Inferior parietal cortex (tissue), 1 donor: ENCODE data around the gene SLC30A3.

ENCODE experiments used
- DNase-seq: peaks from one replicate; pipeline ENCODE4 v3.0.0-alpha.2; 2016; ENCODE audit errors: extremely low spot score

The SLC30A3 gene

GRCh38 chr2:27261241-27261925, 1.5 kb downstream of the SLC30A3 start:
- DNase-seq: no peak

GRCh38 chr2:27258051-27258450, 4.8 kb downstream of the SLC30A3 start:
- no peak for DNase-seq

- no peak for DNase-seq
These were observed 5.9 kb downstream of the SLC30A3 start for GRCh38 chr2:27256855-27257454.

GRCh38 chr2:27255660-27256059, 7.2 kb downstream of the SLC30A3 start:
- no peak for DNase-seq

GRCh38 chr2:27255187-27255586, 7.7 kb downstream of the SLC30A3 start:
- no peak for DNase-seq

- no peak for DNase-seq
These were observed 11.1 kb downstream of the SLC30A3 start for GRCh38 chr2:27251766-27252165.

GRCh38 chr2:27250652-27251379, 12.0 kb downstream of the SLC30A3 start:
- no peak for DNase-seq

GRCh38 chr2:27249891-27250651, 12.8 kb downstream of the SLC30A3 start:
- no peak for DNase-seq

GRCh38 chr2:27249159-27249890, 13.5 kb downstream of the SLC30A3 start:
- DNase-seq: no peak

GRCh38 chr2:27247893-27248292, 15.0 kb downstream of the SLC30A3 start:
- no peak for DNase-seq

- no peak for DNase-seq
These were observed 17.2 kb downstream of the SLC30A3 start for GRCh38 chr2:27245626-27246025.

GRCh38 chr2:27245116-27245515, 17.7 kb downstream of the SLC30A3 start:
- no peak for DNase-seq

GRCh38 chr2:27243391-27244130, 19.3 kb downstream of the SLC30A3 start:
- DNase-seq: no peak

GRCh38 chr2:27242614-27242951, 20.3 kb downstream of the SLC30A3 start:
- DNase-seq: no peak

- DNase-seq: no peak
These were observed 20.9 kb downstream of the SLC30A3 start for GRCh38 chr2:27241761-27242613.

- DNase-seq: no peak
These were observed 22.4 kb downstream of the SLC30A3 start for GRCh38 chr2:27240406-27240805.

- DNase-seq: no peak
These were observed 23.9 kb downstream of the SLC30A3 start for GRCh38 chr2:27238976-27239375.

GRCh38 chr2:27237341-27237945, 25.4 kb downstream of the SLC30A3 start:
- DNase-seq: no peak

GRCh38 chr2:27236626-27237025, 26.2 kb downstream of the SLC30A3 start:
- no peak for DNase-seq

- no peak for DNase-seq
These were observed 26.7 kb downstream of the SLC30A3 start for GRCh38 chr2:27236136-27236535.
